Muscle of leg (tissue), 11 donors: ENCODE measurements around the gene COPRS. TPM values are rescaled to one million over a fixed set of nuclear protein-coding genes. Genes with fewer than 3 reads are reported as not detected.

ENCODE experiments used
- DNase-seq: peaks from one replicate; pipeline ENCODE4 v3.0.0; 2013
- H3K27ac ChIP-seq: one replicate; pipeline ENCODE4 v1.5.1; 2013; ENCODE audit warnings: mild to moderate bottlenecking, low read length, control low read depth
- H3K27me3 ChIP-seq: one replicate; pipeline ENCODE4 v1.6.1; 2013; ENCODE audit warnings: low read length; ENCODE audit not compliant: control insufficient read depth, insufficient read depth
- H3K36me3 ChIP-seq: one replicate; pipeline ENCODE4 v1.6.1; 2013; ENCODE audit warnings: low read length; ENCODE audit not compliant: control insufficient read depth, insufficient read depth
- H3K4me1 ChIP-seq: one replicate; pipeline ENCODE4 v1.6.1; 2013; ENCODE audit warnings: low read length; ENCODE audit not compliant: control insufficient read depth, insufficient read depth
- H3K4me3 ChIP-seq: one replicate; pipeline ENCODE4 v1.5.1; 2013; ENCODE audit warnings: low read length, control low read depth
- H3K9me3 ChIP-seq: replicated peaks from 2 replicates; pipeline ENCODE4 v1.6.1; 2013; ENCODE audit warnings: low read depth, low read length; ENCODE audit not compliant: control insufficient read depth
- WGBS: methylation state at CpG from one replicate; pipeline ENCODE4 v1.1.5; 2013; ENCODE audit warnings: missing lambda C conversion rate; ENCODE audit not compliant: insufficient coverage; 5-methylcytosine and 5-hydroxymethylcytosine counted together
- polyA plus RNA-seq, 8 donors: library from polyadenylated mRNA; unstranded; fragments of 120-200 nt; gene quantifications; one replicate each; pipeline versions ENCODE4 v1.2.1 to v1.2.3, GENCODE V29; 2013; ENCODE audit warnings: inconsistent platforms in 1 of 8, low replicate concordance in 1 of 8; ENCODE audit not compliant: insufficient read length in 8 of 8, insufficient read depth in 1 of 8
- total RNA-seq: library from RNA; stranded (reverse); fragments of 120-200 nt; gene quantifications from one replicate; pipeline ENCODE4 v1.2.4, GENCODE V29; 2013

COPRS gene
- total and polyA plus RNA-seq, 9 donors = 31.8 to 55.1 (median 35.2) TPM

GRCh38 chr17:31880311-31880710, 21.3 kb upstream of the COPRS start:
- no peak overlapping the region for H3K4me3 ChIP-seq
- WGBS = 100% methylated on average over 2 of the region's 8 CpGs
- H3K9me3 ChIP-seq = no peaks in the 10 kb centered on the region
- DNase-seq = no peak
- H3K4me1 ChIP-seq = no peaks in the 10 kb centered on the region
- peaks cover 68% of the 10 kb centered on the region for H3K36me3 ChIP-seq
- no peak overlapping the region for H3K27ac ChIP-seq
- no peaks in the 10 kb centered on the region for H3K27me3 ChIP-seq

GRCh38 chr17:31878703-31879073, 19.6 kb upstream of the COPRS start:
- Histone ChIP-seq H3K27me3 (no peaks in the 10 kb centered on the region), H3K9me3 (no peaks in the 10 kb centered on the region), H3K4me1 (no peaks in the 10 kb centered on the region), H3K36me3 (peaks cover 60% of the 10 kb centered on the region), H3K27ac (no peak overlapping the region), H3K4me3 (no peak overlapping the region)
- no peak for DNase-seq

- 97% methylated on average over 4 of the region's 9 CpGs for WGBS
- Histone ChIP-seq H3K36me3 (peaks cover 60% of the 10 kb centered on the region), H3K27ac (no peak overlapping the region), H3K9me3 (no peaks in the 10 kb centered on the region), H3K27me3 (no peaks in the 10 kb centered on the region), H3K4me1 (no peaks in the 10 kb centered on the region), H3K4me3 (no peak overlapping the region)
- peak; percentile 28 for DNase-seq
Measured at GRCh38 chr17:31877911-31878702, 19.1 kb upstream of the COPRS start.

GRCh38 chr17:31877341-31877740, 18.3 kb upstream of the COPRS start:
- Histone ChIP-seq H3K27me3 (no peaks in the 10 kb centered on the region), H3K4me1 (no peaks in the 10 kb centered on the region), H3K36me3 (peaks cover 61% of the 10 kb centered on the region), H3K4me3 (no peak overlapping the region), H3K27ac (no peak overlapping the region), H3K9me3 (no peaks in the 10 kb centered on the region)
- WGBS = 94% methylated on average over 6 of the region's 6 CpGs
- DNase-seq = no peak

- H3K4me3 ChIP-seq = no peak overlapping the region
- DNase-seq = no peak
- no CpG with 5 or more reads among the region's 2 CpGs for WGBS
- no peaks in the 10 kb centered on the region for H3K4me1 ChIP-seq
- H3K9me3 ChIP-seq = no peaks in the 10 kb centered on the region
- H3K27me3 ChIP-seq = no peaks in the 10 kb centered on the region
- H3K27ac ChIP-seq = no peak overlapping the region
- H3K36me3 ChIP-seq = peaks cover 57% of the 10 kb centered on the region
Measured at GRCh38 chr17:31875081-31875480, 16.0 kb upstream of the COPRS start.

GRCh38 chr17:31869797-31870568, 10.9 kb upstream of the COPRS start:
- H3K9me3 ChIP-seq = no peaks in the 10 kb centered on the region
- H3K4me3 ChIP-seq = no peak overlapping the region
- H3K36me3 ChIP-seq = peaks cover 61% of the 10 kb centered on the region
- WGBS = no CpG with 5 or more reads among the region's 5 CpGs
- H3K4me1 ChIP-seq = no peaks in the 10 kb centered on the region
- H3K27ac ChIP-seq = no peak overlapping the region
- no peak for DNase-seq
- H3K27me3 ChIP-seq = no peaks in the 10 kb centered on the region

- 100% methylated on average over 2 of the region's 2 CpGs for WGBS
- no peaks in the 10 kb centered on the region for H3K4me1 ChIP-seq
- no peak for DNase-seq
Measured at GRCh38 chr17:31869031-31869430, 10.0 kb upstream of the COPRS start.

GRCh38 chr17:31859487-31860008, 504 bp upstream of the COPRS start:
- Histone ChIP-seq H3K36me3 (peaks cover 24% of the 10 kb centered on the region), H3K4me3 (peak overlapping the region; percentile 47), H3K27ac (no peak overlapping the region), H3K9me3 (no peaks in the 10 kb centered on the region), H3K27me3 (no peaks in the 10 kb centered on the region), H3K4me1 (peaks cover 14% of the 10 kb centered on the region)
- 9% methylated on average over 12 of the region's 16 CpGs for WGBS
- DNase-seq = peak; percentile 11

More at GRCh38 chr17:31869031-31869430, 10.0 kb upstream of the COPRS start:
- Histone ChIP-seq H3K27me3 (no peaks in the 10 kb centered on the region), H3K27ac (no peak overlapping the region), H3K4me3 (no peak overlapping the region), H3K36me3 (peaks cover 68% of the 10 kb centered on the region), H3K9me3 (no peaks in the 10 kb centered on the region)

GRCh38 chr17:31857920-31858641, 963 bp downstream of the COPRS start:
- H3K4me3 ChIP-seq = peak overlapping the region; percentile 63
- peaks cover 14% of the 10 kb centered on the region for H3K36me3 ChIP-seq
- H3K9me3 ChIP-seq = no peaks in the 10 kb centered on the region
- H3K27me3 ChIP-seq = no peaks in the 10 kb centered on the region
- H3K27ac ChIP-seq = peak overlapping the region; percentile 20
- WGBS = 46% methylated on average over 8 of the region's 13 CpGs
- DNase-seq = no peak
- peaks cover 14% of the 10 kb centered on the region for H3K4me1 ChIP-seq

- no peak overlapping the region for H3K27ac ChIP-seq
- DNase-seq = no peak
- no peaks in the 10 kb centered on the region for H3K27me3 ChIP-seq
- H3K9me3 ChIP-seq = no peaks in the 10 kb centered on the region
- 94% methylated on average over 2 of the region's 4 CpGs for WGBS
- H3K4me1 ChIP-seq = peaks cover 14% of the 10 kb centered on the region
- H3K36me3 ChIP-seq = peaks cover 17% of the 10 kb centered on the region
- H3K4me3 ChIP-seq = no peak overlapping the region
Measured at GRCh38 chr17:31856750-31857149, 2.3 kb downstream of the COPRS start.
